Ovary (tissue), 9 donors: ENCODE measurements around the gene TRIM42. TPM values are rescaled to one million over a fixed set of nuclear protein-coding genes. Genes with fewer than 3 reads are reported as not detected.
A peak's percentile ranks its signal among the peaks of the same experiment; 100 is the strongest.

ENCODE experiments used
- DNase-seq, 5 donors: peaks; one replicate each; pipeline ENCODE4 v3.0.0-alpha.2; 2019 to 2020
- H3K27ac ChIP-seq, 2 donors: fragments of 200-600 bp; one replicate each; pipeline versions ENCODE4 v1.5.1 to v1.8.0; 2019 to 2022
- H3K27me3 ChIP-seq: fragments of 200-600 bp; one replicate; pipeline ENCODE4 v1.8.0; 2022
- H3K36me3 ChIP-seq: fragments of 200-600 bp; sonication (generic); one replicate; pipeline ENCODE4 v1.5.1; 2019
- H3K4me1 ChIP-seq: one replicate; pipeline ENCODE4 v1.8.1; 2013; ENCODE audit warnings: mild to moderate bottlenecking, moderate library complexity; ENCODE audit not compliant: insufficient read depth
- H3K4me3 ChIP-seq: fragments of 200-600 bp; sonication (generic); one replicate; pipeline ENCODE4 v1.5.1; 2017
- H3K9me3 ChIP-seq, 2 donors: fragments of 200-600 bp in 1 of 2; sonication (generic) in 1 of 2; one replicate each; pipeline versions ENCODE4 v1.5.1 to v1.8.1; 2013 to 2019; ENCODE audit warnings: mild to moderate bottlenecking in 1 of 2, moderate library complexity in 1 of 2
- CTCF ChIP-seq, 3 donors: fragments of 450-650 bp in 2 of 3; fragments of 200-600 bp in 1 of 3; IDR thresholded peaks; one replicate each; pipeline versions ENCODE4 v1.5.1 to v1.8.0; 2016 to 2022; ENCODE audit warnings: antibody characterized with exemption in 3 of 3, mild to moderate bottlenecking in 1 of 3
- EP300 ChIP-seq: sonication (generic); formaldehyde crosslinking; IDR thresholded peaks from one replicate; pipeline ENCODE4 v1.6.1; 2017; ENCODE audit warnings: antibody characterized with exemption
- POLR2A ChIP-seq: fragments of 450-650 bp; IDR thresholded peaks from one replicate; pipeline ENCODE4 v1.6.1; 2017; ENCODE audit warnings: antibody characterized with exemption, mild to moderate bottlenecking, moderate library complexity
- WGBS, 3 donors: extraction: QIAGEN DNeasy Blood & Tissue Kit in 1 of 3; methylation state at CpG; one replicate each; pipeline versions ENCODE4 v1.1.5 to v1.1.7; 2013 to 2017; 5-methylcytosine and 5-hydroxymethylcytosine counted together
- intact Hi-C, 4 donors: fragments of 100-400 bp; cut with DNase I; formaldehyde crosslinking; loops; one replicate each; pipeline versions ENCODE4 v1.11.0 to v1.15.1; 2022 to 2023
- polyA plus RNA-seq, 2 donors: library from polyadenylated mRNA; stranded (reverse); fragments of 200-250 nt in 1 of 2; fragments of 350-450 nt in 1 of 2; fragmentation: Illumina TruSeq in 1 of 2; extraction: RNeasy Lipid Tissue Mini Kit (QIAGEN cat#74804) in 1 of 2; gene quantifications; one replicate each; pipeline ENCODE4 v1.2.3, GENCODE V29; 2013 to 2014
- total RNA-seq, 7 donors: library from RNA; depleted of rRNA in 2 of 7; stranded (reverse); fragments of >200 nt in 2 of 7; fragmentation: NEBNext Ultra II Directional in 3 of 7; extraction: Animal tissue kit (Norgen Biotek cat#: 25700) in 3 of 7; gene quantifications; one replicate each; pipeline versions ENCODE4 v1.1.0 to v1.2.4, GENCODE V29; 2016 to 2023
- donor health status: DM: no; HTN: no; CAD: no; lungs with moderate emphysema.
- donor health status: DM: no; HTN: no; CAD: no.
- donor health status: Bipolar disorder and iron deficiency.
- donor health status: DM: yes; HTN: yes; CAD: no.
- donor health status: DM: no; HTN: no; CAD: no.
- donor health status: DM: yes; HTN: yes; CAD: no.

TRIM42 gene
- total and polyA plus RNA-seq, 9 donors, result not detected

DNA sequence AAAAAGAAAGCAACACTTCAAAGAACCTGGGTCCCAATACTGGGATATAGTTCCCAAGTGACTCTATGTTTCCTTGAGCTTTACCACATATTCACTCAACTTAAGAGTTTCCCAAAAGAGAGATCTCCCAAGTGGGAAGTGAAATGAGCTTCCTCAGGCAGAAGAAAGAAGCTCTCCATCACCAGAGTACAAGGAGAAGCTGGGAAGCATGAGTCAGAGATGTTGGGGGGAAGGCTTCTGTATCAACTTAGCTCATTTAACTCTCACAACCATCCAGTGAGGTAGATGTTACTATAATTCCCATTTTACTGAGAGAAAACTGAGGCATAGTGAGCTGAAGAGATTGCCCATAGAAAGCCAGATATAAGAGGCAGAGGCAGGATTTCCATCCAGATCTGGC is 47.0 kb upstream of the TRIM42 start:
- Histone ChIP-seq H3K4me3 (no peak overlapping the region), H3K36me3 (no peaks in the 10 kb centered on the region), H3K27ac (no peak overlapping the region), H3K9me3 (no peaks in the 10 kb centered on the region), H3K27me3 (no peaks in the 10 kb centered on the region), H3K4me1 (no peaks in the 10 kb centered on the region)
- intact Hi-C loops, result no loop called here
- no peak for DNase-seq
- no peak for TF ChIP-seq EP300
- no peak for TF ChIP-seq CTCF (IDR thresholded peaks at IDR 0.05)
- no peak for TF ChIP-seq POLR2A

- no peak for DNase-seq
- no peaks in the 10 kb centered on the region for H3K36me3 ChIP-seq
- no peak for TF ChIP-seq EP300
- no peak for TF ChIP-seq CTCF (IDR thresholded peaks at IDR 0.05)
- TF ChIP-seq POLR2A, result no peak
- no peak overlapping the region for H3K27ac ChIP-seq
- 89 to 93% (median 91%) methylated on average over 5 of the region's 5 CpGs for WGBS, 3 donors
- no peaks in the 10 kb centered on the region for H3K9me3 ChIP-seq
- H3K4me1 ChIP-seq, result peaks cover 2% of the 10 kb centered on the region
- intact Hi-C loops, result no loop called here
- H3K27me3 ChIP-seq, result no peaks in the 10 kb centered on the region
- no peak overlapping the region for H3K4me3 ChIP-seq
These were observed 42.6 kb upstream of the TRIM42 start for GRCh38 chr3:140635276-140635675.

- no peak for TF ChIP-seq CTCF (IDR thresholded peaks at IDR 0.05)
- TF ChIP-seq EP300, result no peak
- H3K4me1 ChIP-seq, result peaks cover 2% of the 10 kb centered on the region
- no peak overlapping the region for H3K27ac ChIP-seq
- no peaks in the 10 kb centered on the region for H3K27me3 ChIP-seq
- H3K9me3 ChIP-seq, result no peaks in the 10 kb centered on the region
- intact Hi-C loops, result no loop called here
- no peaks in the 10 kb centered on the region for H3K36me3 ChIP-seq
- peak in 2 of 5 donors; percentile 17 to 23 for DNase-seq
- 21 to 29% (median 27%) methylated on average over 6 of the region's 6 CpGs for WGBS, 3 donors
- no peak overlapping the region for H3K4me3 ChIP-seq
These were observed 41.3 kb upstream of the TRIM42 start for GRCh38 chr3:140636406-140637138.

GRCh38 chr3:140651287-140651686 is 26.6 kb upstream of the TRIM42 start:
- intact Hi-C loops, result no loop called here
- TF ChIP-seq EP300 (no peak), CTCF (IDR thresholded peaks at IDR 0.05) (no peak), POLR2A (no peak)
- no peaks in the 10 kb centered on the region for H3K36me3 ChIP-seq
- no peaks in the 10 kb centered on the region for H3K9me3 ChIP-seq
- WGBS, 3 donors, result 92 to 97% (median 96%) methylated on average over 15 to 23 of the region's 23 CpGs
- H3K27me3 ChIP-seq, result no peaks in the 10 kb centered on the region
- H3K4me1 ChIP-seq, result no peaks in the 10 kb centered on the region
- H3K4me3 ChIP-seq, result no peak overlapping the region
- no peak for DNase-seq
- no peak overlapping the region for H3K27ac ChIP-seq
